Measurements from ENCODE around the gene TTLL1.

The TTLL1 gene

DNA sequence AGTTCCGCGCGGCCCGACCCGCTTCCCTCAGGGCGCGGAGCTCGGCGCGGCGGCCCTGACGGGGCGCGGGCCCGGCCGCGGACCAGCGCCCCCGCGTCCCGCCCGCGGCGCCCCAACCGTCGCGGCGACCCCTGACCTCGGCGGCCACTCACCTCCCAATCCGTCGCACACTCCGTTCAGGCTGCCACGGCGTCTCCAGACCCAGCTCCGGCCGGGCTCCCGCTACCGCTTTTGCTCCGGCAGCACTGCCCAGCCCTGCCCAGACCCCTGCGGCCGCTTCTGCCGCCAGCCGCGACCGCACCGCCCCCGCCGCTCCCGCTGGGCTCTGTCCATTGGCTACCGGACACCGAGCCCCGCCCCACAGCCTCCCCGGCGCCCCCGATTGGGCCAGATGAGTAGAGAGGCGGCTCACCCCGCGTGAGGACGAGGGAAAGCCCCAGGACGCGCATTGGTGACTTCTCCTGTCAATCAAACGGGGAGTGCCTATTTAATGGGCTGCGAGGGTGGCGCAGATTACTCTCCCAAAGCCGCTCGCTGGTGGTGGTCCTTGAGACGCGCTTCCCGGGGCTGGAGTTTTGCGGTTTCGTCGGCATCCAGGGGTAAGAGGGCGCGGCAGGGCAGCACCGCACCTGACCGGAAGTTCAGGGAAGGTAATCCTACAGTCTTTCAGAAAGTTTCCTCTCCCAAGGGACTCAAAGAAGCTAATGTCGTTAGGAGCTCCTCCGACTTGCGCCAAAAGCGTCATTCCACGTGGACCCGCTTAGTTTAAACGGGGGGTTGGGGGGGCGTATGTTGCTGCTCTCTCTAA lies 74.1 kb downstream of the TTLL1 start, which contains the start of gene PACSIN2:
Gene PACSIN2 (minus strand): TSS at position 281 of the 808 bp plus-strand sequence. CDS start 103,069 bp downstream, outside the sequence.
- Histone ChIP-seq H3K36me3 (ENCODE audit: control insufficient read depth, insufficient read depth, low read length) (no peaks in the 10 kb centered on the region), H3K4me3 (replicated peaks; ENCODE audit: low read depth, low read length) (peak within 1 kb of the TSS; percentile 78), H3K27me3 (replicated peaks; ENCODE audit: control insufficient read depth, insufficient read depth, low read length) (no peaks in the 10 kb centered on the region)
- peak; percentile 98 for DNase-seq (ENCODE audit: extremely low read depth, insufficient read length)
- TF ChIP-seq, protein P1, sequence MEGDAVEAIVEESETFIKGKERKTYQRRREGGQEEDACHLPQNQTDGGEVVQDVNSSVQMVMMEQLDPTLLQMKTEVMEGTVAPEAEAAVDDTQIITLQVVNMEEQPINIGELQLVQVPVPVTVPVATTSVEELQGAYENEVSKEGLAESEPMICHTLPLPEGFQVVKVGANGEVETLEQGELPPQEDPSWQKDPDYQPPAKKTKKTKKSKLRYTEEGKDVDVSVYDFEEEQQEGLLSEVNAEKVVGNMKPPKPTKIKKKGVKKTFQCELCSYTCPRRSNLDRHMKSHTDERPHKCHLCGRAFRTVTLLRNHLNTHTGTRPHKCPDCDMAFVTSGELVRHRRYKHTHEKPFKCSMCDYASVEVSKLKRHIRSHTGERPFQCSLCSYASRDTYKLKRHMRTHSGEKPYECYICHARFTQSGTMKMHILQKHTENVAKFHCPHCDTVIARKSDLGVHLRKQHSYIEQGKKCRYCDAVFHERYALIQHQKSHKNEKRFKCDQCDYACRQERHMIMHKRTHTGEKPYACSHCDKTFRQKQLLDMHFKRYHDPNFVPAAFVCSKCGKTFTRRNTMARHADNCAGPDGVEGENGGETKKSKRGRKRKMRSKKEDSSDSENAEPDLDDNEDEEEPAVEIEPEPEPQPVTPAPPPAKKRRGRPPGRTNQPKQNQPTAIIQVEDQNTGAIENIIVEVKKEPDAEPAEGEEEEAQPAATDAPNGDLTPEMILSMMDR (IDR thresholded peaks at IDR 0.05; ENCODE audit: insufficient read depth, low read length, poor library complexity, severe bottlenecking): no peak

DNA sequence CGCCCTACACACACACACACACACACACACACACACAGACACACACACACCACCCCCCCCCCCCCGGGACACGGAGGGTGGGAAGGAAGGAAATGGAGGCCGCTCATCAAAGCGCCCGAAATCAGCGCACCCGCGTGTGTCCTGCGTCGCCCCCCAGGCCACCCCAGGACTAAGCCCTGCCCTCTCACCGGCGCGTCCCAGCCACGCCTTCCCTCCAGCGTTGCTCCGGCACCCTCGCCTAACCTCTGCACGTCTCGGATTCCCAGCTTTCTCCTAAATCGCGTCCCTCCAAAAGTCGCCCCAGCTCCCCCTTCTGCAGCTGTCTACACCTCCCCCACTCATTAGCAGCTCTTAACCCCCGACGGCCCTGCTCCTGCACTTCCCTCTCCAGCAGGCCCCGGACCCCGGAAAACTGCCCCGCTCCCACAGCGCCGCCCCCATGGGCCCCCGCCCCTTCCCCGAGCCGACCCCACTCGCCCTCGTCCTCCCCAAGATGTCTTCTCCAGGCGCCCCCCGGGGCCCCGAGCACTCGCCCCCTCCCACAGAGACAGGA lies 74.8 kb downstream of the TTLL1 start:
- Histone ChIP-seq H3K27me3 (replicated peaks; ENCODE audit: control insufficient read depth, insufficient read depth, low read length) (no peaks in the 10 kb centered on the region), H3K4me3 (replicated peaks; ENCODE audit: low read depth, low read length) (peak overlapping the region; percentile 78), H3K36me3 (ENCODE audit: control insufficient read depth, insufficient read depth, low read length) (no peaks in the 10 kb centered on the region)
- peak; percentile 66 for DNase-seq (ENCODE audit: extremely low read depth, insufficient read length)
- TF ChIP-seq, protein P1 (IDR thresholded peaks at IDR 0.05; ENCODE audit: insufficient read depth, low read length, poor library complexity, severe bottlenecking): no peak

DNA sequence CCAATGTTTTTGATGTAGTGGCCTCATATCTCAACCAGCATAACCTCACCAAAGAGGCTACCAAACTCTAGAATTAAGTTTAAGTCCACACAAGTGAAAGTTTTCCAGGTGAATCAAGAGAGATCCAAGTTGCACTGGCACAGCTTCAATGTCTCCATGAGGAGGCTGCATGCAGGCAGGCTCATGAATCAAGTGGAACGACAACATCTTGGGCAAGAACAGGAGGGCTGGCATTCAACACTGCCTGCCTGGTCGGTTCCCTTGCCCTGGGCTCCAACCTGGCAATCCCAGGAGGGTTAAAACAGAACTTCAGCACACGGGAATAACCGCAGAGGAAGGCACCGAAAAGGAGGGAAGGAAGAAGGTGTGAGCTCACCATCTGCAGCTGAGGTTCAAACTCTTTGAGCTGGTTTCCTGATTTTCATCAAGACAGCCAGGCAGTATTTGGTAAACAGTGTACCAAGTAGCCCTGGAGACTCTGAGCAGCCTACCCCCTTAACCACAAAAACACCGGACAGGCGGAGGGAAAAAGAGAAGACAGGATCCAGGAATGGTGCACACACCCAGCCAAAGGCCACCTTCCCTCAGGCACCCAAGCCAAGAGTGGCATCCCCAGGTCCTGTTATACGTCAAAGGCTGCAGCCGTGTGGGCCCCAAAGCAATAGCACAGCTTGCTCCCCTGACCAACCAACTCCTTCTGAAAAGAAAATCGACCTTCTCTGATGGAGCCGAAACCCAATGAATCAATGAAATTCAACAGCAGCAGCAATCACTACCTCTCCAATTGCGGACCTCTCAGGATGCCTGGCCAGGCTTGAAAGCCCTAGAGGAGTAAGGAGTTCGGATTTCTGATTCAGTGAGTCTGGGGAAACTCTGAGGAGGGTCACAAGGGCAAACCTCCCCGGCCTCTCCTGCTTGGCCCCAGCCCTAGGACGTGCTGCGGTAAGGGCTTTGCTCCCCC lies 75.6 kb downstream of the TTLL1 start:
- TF ChIP-seq, protein P1 (IDR thresholded peaks at IDR 0.05; ENCODE audit: insufficient read depth, low read length, poor library complexity, severe bottlenecking): no peak
- H3K36me3 ChIP-seq (ENCODE audit: control insufficient read depth, insufficient read depth, low read length): no peaks in the 10 kb centered on the region
- H3K27me3 ChIP-seq (replicated peaks; ENCODE audit: control insufficient read depth, insufficient read depth, low read length): no peaks in the 10 kb centered on the region
- H3K4me3 ChIP-seq (replicated peaks; ENCODE audit: low read depth, low read length): peak overlapping the region; percentile 78
- no peak for DNase-seq (ENCODE audit: extremely low read depth, insufficient read length)

DNA sequence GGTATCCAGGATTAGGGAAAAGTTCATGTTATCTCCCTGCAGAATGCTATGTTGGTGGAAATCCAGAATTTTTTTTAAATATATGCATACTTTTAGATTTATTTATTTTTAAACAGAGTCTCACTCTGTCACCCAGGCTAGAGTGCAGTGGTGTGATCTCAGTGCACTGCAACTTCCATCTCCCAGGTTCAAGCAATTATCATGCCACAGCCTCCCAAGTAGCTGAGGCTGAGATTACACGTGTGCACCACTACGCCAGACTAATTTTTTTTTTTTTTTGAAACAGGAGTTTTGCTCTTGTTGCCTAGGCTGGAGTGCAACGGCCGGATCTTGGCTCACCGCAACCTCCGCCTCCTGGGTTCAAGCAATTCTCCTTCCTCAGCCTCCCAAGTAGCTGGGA lies 76.8 kb downstream of the TTLL1 start:
- no peak overlapping the region for H3K4me3 ChIP-seq (replicated peaks; ENCODE audit: low read depth, low read length)
- no peaks in the 10 kb centered on the region for H3K36me3 ChIP-seq (ENCODE audit: control insufficient read depth, insufficient read depth, low read length)
- DNase-seq (ENCODE audit: extremely low read depth, insufficient read length): no peak
- H3K27me3 ChIP-seq (replicated peaks; ENCODE audit: control insufficient read depth, insufficient read depth, low read length): no peaks in the 10 kb centered on the region
- TF ChIP-seq, protein P1 (IDR thresholded peaks at IDR 0.05; ENCODE audit: insufficient read depth, low read length, poor library complexity, severe bottlenecking): no peak

DNA sequence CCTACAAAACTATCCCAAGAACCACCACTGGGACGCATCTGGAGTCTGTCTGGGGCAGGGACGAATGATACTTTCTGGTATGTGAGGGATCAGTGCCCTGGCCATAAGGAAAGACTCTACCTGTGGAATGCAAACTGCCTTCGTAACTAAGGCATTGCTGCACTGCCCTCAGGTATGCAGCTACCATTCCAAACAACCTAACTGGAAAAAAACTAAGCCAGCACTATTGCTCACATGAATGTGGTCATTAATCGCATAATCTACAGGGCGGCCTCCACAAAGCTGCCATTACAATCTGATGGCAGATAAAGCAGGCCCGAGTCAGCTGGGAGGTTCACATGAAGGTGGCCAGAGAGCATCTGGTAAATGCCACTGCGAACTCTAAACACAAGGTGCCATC lies 78.1 kb downstream of the TTLL1 start:
- TF ChIP-seq, protein P1 (IDR thresholded peaks at IDR 0.05; ENCODE audit: insufficient read depth, low read length, poor library complexity, severe bottlenecking): no peak
- no peaks in the 10 kb centered on the region for H3K27me3 ChIP-seq (replicated peaks; ENCODE audit: control insufficient read depth, insufficient read depth, low read length)
- no peak for DNase-seq (ENCODE audit: extremely low read depth, insufficient read length)
- H3K4me3 ChIP-seq (replicated peaks; ENCODE audit: low read depth, low read length): no peak overlapping the region
- no peaks in the 10 kb centered on the region for H3K36me3 ChIP-seq (ENCODE audit: control insufficient read depth, insufficient read depth, low read length)
